PC-9 (cell line): Measurements from ENCODE around the gene ASB13. TPM values are rescaled to one million over a fixed set of nuclear protein-coding genes. Genes with fewer than 3 reads are reported as not detected.
A peak's percentile ranks its signal among the peaks of the same experiment; 100 is the strongest.

ENCODE experiments used
- BruUV-seq: library from RNA; stranded (reverse); fragments of 400-500 nt; replicated peaks from 2 replicates; lab custom pipeline; 2021; lab: Mats Ljungman, UMichigan
- CTCF ChIA-PET: fragments of 300-600 bp; sonication (Branson Sonifier 250); formaldehyde crosslinking; loops from one replicate; lab custom pipeline; 2022; ENCODE audit warnings: antibody characterized with exemption; lab: Charles Lee
- POLR2A ChIA-PET: fragments of 300-600 bp; sonication (Branson Sonifier 250); formaldehyde crosslinking; loops from one replicate; lab custom pipeline; 2022; ENCODE audit warnings: antibody characterized with exemption; ENCODE audit not compliant: unreplicated experiment; lab: Charles Lee
- DNase-seq, 2 experiments: peaks; one replicate each; pipeline versions ENCODE4 v3.0.0 to v3.0.0-alpha.2; 2015 to 2022; ENCODE audit warnings: mixed read lengths in 1 of 2
- H2AFZ ChIP-seq: fragments of 200-600 bp; sonication (generic); 2 replicates; pipeline ENCODE4 v1.8.1; 2017; ENCODE audit warnings: antibody characterized with exemption
- H3F3A ChIP-seq: fragments of 200-600 bp; sonication (generic); 2 replicates; pipeline ENCODE4 v1.8.1; 2017; ENCODE audit warnings: antibody characterized with exemption, mild to moderate bottlenecking, low read depth; ENCODE audit not compliant: insufficient read depth
- H3K27ac ChIP-seq: fragments of 200-600 bp; sonication (generic); 2 replicates; pipeline ENCODE4 v1.6.1; 2016; ENCODE audit warnings: mixed run types
- H3K27me3 ChIP-seq: fragments of 200-600 bp; sonication (generic); 2 replicates; pipeline ENCODE4 v1.6.1; 2016; ENCODE audit warnings: low read depth, mixed run types; ENCODE audit not compliant: insufficient read depth
- H3K36me3 ChIP-seq: fragments of 200-600 bp; sonication (generic); 2 replicates; pipeline ENCODE4 v1.6.1; 2016; ENCODE audit warnings: low read depth, mixed run types
- H3K4me1 ChIP-seq: fragments of 200-600 bp; sonication (generic); replicated peaks from 2 replicates; pipeline ENCODE4 v1.6.1; 2016; ENCODE audit warnings: mixed run types; ENCODE audit not compliant: insufficient read depth
- H3K4me2 ChIP-seq: fragments of 200-600 bp; sonication (generic); 2 replicates; pipeline ENCODE4 v1.6.1; 2017; ENCODE audit warnings: mixed run types
- H3K4me3 ChIP-seq: fragments of 200-600 bp; sonication (generic); 2 replicates; pipeline ENCODE4 v1.6.1; 2016; ENCODE audit warnings: mixed run types
- H3K79me2 ChIP-seq: fragments of 200-600 bp; sonication (generic); 2 replicates; pipeline ENCODE4 v1.6.1; 2017; ENCODE audit warnings: low read depth, mixed run types
- H3K9me2 ChIP-seq: fragments of 200-600 bp; sonication (generic); 2 replicates; pipeline ENCODE4 v1.8.1; 2017; ENCODE audit warnings: mild to moderate bottlenecking; ENCODE audit not compliant: insufficient read depth
- H3K9me3 ChIP-seq: fragments of 200-600 bp; sonication (generic); 2 replicates; pipeline ENCODE4 v1.8.1; 2016; ENCODE audit warnings: low read depth; ENCODE audit not compliant: insufficient read depth
- H4K20me1 ChIP-seq: fragments of 200-600 bp; sonication (generic); 2 replicates; pipeline ENCODE4 v1.8.1; 2017; ENCODE audit not compliant: insufficient read depth
- EZH2 ChIP-seq: fragments of 200-600 bp; sonication (generic); IDR thresholded peaks from 2 replicates; pipeline ENCODE4 v1.8.0; 2017; ENCODE audit warnings: antibody characterized with exemption, low read depth
- intact Hi-C: fragments of 100-400 bp; cut with micrococcal nuclease; formaldehyde crosslinking; loops from one replicate; pipeline ENCODE4 v1.10.0; 2022; ENCODE audit not compliant: unreplicated experiment
- total RNA-seq: library from RNA; stranded (reverse); gene quantifications from 2 replicates; pipeline ENCODE4 v1.2.3, GENCODE V29; 2021
- TF ChIP-seq, protein P1 (sequence below): fragments of 200-600 bp; sonication (generic); conservative IDR thresholded peaks from 2 replicates; pipeline ENCODE4 v1.6.1; 2017; ENCODE audit warnings: mixed run types, antibody characterized with exemption, mild to moderate bottlenecking, moderate library complexity

Gene ASB13
- total RNA-seq, 1 experiment from 2014 or later, result 22.2 TPM

DNA sequence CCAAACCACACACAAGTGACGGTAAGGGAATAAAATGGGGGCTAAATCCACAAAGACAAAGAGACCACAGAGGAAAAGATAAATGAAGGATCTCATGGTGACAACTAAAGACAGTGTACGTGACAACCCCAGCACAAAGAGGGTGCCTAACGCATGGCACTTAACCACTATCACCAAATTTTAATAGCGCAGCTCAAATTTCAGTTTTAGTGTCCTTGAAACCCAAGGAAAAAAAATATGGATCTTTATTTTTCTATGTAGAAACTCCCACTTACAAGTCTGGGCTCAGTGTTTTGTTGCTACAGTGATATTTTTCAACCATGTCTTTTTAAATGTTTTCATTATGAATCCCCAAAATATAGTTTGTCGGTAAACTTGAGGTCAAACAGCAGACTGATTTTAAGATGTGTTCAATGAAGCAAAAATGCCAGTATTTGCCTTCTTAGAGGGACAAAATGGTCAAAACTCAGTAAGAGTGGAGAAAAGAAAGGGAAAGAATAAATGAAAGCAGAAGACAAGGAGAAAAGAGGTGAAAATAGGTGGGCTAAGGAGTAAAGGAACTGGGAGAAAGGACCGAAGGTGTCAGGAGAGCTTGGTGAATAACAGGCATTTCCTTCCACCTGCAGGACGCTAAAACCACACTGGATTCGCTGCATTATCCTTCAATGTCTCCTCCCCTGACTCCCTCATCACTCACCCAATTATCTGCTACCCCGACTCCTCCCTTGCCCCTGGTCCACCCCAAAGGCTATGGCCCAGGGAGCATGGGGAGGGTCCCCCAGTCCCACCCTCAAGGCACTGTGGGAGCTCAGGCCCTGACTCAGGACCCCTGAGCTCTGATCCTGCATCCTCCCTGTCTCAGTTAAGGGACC is 3.5 kb downstream of the ASB13 start:
- Histone ChIP-seq H3K27me3 (no peaks in the 10 kb centered on the region), H3K79me2 (peaks cover 53% of the 10 kb centered on the region), H2AFZ (no peak overlapping the region), H3K36me3 (no peaks in the 10 kb centered on the region), H3K9me3 (no peaks in the 10 kb centered on the region), H4K20me1 (no peaks in the 10 kb centered on the region), H3K9me2 (no peaks in the 10 kb centered on the region), H3K4me1 (peaks cover 39% of the 10 kb centered on the region), H3K27ac (no peak overlapping the region), H3F3A (peaks cover 16% of the 10 kb centered on the region; the same call in 1 of the 2 replicates), H3K4me2 (no peak overlapping the region), H3K4me3 (no peak overlapping the region)
- POLR2A ChIA-PET, result no interaction called here
- CTCF ChIA-PET, result no interaction called here
- BruUV-seq, result no TSS peak
- DNase-seq, result no peak
- intact Hi-C loops, result no loop called here
- TF ChIP-seq, protein P1, sequence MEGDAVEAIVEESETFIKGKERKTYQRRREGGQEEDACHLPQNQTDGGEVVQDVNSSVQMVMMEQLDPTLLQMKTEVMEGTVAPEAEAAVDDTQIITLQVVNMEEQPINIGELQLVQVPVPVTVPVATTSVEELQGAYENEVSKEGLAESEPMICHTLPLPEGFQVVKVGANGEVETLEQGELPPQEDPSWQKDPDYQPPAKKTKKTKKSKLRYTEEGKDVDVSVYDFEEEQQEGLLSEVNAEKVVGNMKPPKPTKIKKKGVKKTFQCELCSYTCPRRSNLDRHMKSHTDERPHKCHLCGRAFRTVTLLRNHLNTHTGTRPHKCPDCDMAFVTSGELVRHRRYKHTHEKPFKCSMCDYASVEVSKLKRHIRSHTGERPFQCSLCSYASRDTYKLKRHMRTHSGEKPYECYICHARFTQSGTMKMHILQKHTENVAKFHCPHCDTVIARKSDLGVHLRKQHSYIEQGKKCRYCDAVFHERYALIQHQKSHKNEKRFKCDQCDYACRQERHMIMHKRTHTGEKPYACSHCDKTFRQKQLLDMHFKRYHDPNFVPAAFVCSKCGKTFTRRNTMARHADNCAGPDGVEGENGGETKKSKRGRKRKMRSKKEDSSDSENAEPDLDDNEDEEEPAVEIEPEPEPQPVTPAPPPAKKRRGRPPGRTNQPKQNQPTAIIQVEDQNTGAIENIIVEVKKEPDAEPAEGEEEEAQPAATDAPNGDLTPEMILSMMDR, result no peak
- TF ChIP-seq EZH2, result no peak

DNA sequence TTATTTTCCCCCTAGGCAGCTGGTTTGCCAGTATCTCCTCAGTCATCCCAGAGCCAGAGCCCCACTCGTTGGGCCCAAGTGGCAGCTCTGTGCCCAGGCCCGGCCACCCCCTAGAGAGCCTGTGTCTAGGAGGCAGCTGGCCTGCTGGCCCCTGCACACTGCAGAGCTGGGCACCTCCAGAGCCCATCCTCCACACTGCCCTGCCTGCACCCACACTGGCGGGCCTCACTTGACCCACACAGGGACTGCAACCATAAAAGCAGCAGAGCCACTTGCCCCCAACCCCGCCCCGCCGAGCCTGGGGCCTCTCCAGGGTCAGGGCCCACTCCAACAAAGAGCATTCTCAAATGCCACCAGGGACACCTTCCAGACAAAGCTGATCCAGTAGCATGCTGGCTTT is 5.4 kb downstream of the ASB13 start:
- ChIA-PET POLR2A (interaction anchor here (0.5 kb wide), 1 partner anchor 24 kb away, joined by 4 read pairs; the partner anchor contains the start of gene TASOR2), CTCF (no interaction called here)
- H3K9me2 ChIP-seq, result no peaks in the 10 kb centered on the region
- intact Hi-C loops, result no loop called here
- H3K9me3 ChIP-seq, result no peaks in the 10 kb centered on the region
- H2AFZ ChIP-seq, result no peak overlapping the region
- H3K4me1 ChIP-seq, result peaks cover 33% of the 10 kb centered on the region
- peak overlapping the region; percentile 80; the same call in 1 of the 2 replicates for H3K27ac ChIP-seq
- no peak for DNase-seq
- BruUV-seq, result no TSS peak
- peaks cover 61% of the 10 kb centered on the region for H3K79me2 ChIP-seq
- no peak overlapping the region for H3K4me3 ChIP-seq
- H3K4me2 ChIP-seq, result no peak overlapping the region
- TF ChIP-seq, protein P1, result no peak
- no peak for TF ChIP-seq EZH2
- H4K20me1 ChIP-seq, result no peaks in the 10 kb centered on the region
- H3K27me3 ChIP-seq, result no peaks in the 10 kb centered on the region
- H3K36me3 ChIP-seq, result no peaks in the 10 kb centered on the region
- H3F3A ChIP-seq, result peaks cover 16% of the 10 kb centered on the region; the same call in 1 of the 2 replicates

GRCh38 chr10:5659702-5660528 is 6.5 kb downstream of the ASB13 start:
- Histone ChIP-seq H3K4me3 (0 out of 2 replicates have a peak overlapping the region, but pooled peaks have one; percentile 15), H3K27ac (peak overlapping the region; percentile 80), H3K36me3 (no peaks in the 10 kb centered on the region), H3K9me3 (no peaks in the 10 kb centered on the region), H3K4me2 (peak overlapping the region; percentile 67), H2AFZ (no peak overlapping the region), H3K79me2 (peaks cover 50% of the 10 kb centered on the region), H3K27me3 (no peaks in the 10 kb centered on the region), H4K20me1 (no peaks in the 10 kb centered on the region), H3K9me2 (no peaks in the 10 kb centered on the region), H3F3A (peaks cover 16% of the 10 kb centered on the region; the same call in 1 of the 2 replicates), H3K4me1 (peaks cover 25% of the 10 kb centered on the region)
- ChIA-PET CTCF (interaction anchor here (1.0 kb wide), 1 partner anchor 152 kb away, joined by 3 read pairs; no protein-coding TSS in a partner anchor), POLR2A (interaction anchor here (0.5 to 0.7 kb wide), 4 partner anchors 34 to 436 kb away, joined by 3 to 9 read pairs (median 4); no protein-coding TSS in a partner anchor)
- TF ChIP-seq, protein P1, result no peak
- TF ChIP-seq EZH2, result no peak
- DNase-seq, result peak; percentile 71 to 89
- intact Hi-C loops, result no loop called here
- BruUV-seq, result no TSS peak
